ENCODE results near the gene MIA2.

The MIA2 gene

DNA sequence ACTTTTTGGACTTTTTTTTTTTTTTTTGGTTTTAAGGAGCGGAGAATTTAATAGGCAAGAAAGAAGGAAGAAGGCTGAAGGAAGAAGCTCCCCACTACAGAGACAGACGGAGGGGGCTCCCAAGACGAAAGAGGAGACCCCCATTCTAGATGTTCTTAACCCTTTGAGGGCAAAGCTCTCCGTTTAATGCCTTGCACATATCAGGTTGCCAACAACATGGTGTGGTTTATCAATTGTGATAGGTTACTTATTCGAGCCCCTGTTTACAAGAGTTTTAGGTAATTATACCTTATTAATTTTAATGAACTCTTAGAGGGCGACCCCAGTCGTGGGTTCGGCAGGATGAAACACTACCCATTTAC is 199.7 kb downstream of the MIA2 start:
- ChIA-PET CTCF (interaction anchor here (0.7 to 1.2 kb wide), 2 partner anchors 57 to 267 kb away, joined by 3 to 4 read pairs; no protein-coding TSS in a partner anchor), POLR2A (ENCODE audit: low non-redundant PET) (interaction anchor here (0.7 to 1.5 kb wide), 2 partner anchors 263 to 1229 kb away, joined by 5 to 11 read pairs; partner anchors contain the start of gene TRAPPC6B)
- TF ChIP-seq, protein P1, sequence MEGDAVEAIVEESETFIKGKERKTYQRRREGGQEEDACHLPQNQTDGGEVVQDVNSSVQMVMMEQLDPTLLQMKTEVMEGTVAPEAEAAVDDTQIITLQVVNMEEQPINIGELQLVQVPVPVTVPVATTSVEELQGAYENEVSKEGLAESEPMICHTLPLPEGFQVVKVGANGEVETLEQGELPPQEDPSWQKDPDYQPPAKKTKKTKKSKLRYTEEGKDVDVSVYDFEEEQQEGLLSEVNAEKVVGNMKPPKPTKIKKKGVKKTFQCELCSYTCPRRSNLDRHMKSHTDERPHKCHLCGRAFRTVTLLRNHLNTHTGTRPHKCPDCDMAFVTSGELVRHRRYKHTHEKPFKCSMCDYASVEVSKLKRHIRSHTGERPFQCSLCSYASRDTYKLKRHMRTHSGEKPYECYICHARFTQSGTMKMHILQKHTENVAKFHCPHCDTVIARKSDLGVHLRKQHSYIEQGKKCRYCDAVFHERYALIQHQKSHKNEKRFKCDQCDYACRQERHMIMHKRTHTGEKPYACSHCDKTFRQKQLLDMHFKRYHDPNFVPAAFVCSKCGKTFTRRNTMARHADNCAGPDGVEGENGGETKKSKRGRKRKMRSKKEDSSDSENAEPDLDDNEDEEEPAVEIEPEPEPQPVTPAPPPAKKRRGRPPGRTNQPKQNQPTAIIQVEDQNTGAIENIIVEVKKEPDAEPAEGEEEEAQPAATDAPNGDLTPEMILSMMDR (conservative IDR thresholded peaks at IDR 0.05; ENCODE audit: low read depth), result no peak
- no peak for DNase-seq (ENCODE audit: low spot score)
- no peak overlapping the region for H3K27ac ChIP-seq

DNA sequence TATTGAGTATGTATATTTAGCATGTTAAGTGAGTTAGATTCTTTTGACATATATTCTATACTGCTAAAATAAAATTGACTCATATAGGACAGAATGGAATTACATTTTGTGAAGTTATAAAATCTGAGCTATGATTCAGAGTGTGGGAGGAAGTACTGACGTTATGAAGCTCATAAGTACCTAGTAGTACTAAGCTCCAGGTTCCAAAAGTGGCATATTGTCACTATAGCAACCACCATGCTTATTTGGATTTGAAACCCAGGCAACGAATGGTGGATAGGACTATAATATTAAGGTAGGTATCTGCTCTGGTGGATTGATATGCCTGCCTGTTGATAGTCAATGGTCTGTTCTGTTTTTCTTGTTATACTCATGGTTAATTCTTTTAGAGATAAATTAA is 200.7 kb downstream of the MIA2 start:
- POLR2A ChIA-PET (ENCODE audit: low non-redundant PET), result no interaction called here
- no peak for DNase-seq (ENCODE audit: low spot score)
- TF ChIP-seq, protein P1 (conservative IDR thresholded peaks at IDR 0.05; ENCODE audit: low read depth), result no peak
- CTCF ChIA-PET, result interaction anchor here (0.6 to 0.7 kb wide), 2 partner anchors 57 to 1135 kb away, joined by 3 to 4 read pairs; no protein-coding TSS in a partner anchor
- no peak overlapping the region for H3K27ac ChIP-seq

DNA sequence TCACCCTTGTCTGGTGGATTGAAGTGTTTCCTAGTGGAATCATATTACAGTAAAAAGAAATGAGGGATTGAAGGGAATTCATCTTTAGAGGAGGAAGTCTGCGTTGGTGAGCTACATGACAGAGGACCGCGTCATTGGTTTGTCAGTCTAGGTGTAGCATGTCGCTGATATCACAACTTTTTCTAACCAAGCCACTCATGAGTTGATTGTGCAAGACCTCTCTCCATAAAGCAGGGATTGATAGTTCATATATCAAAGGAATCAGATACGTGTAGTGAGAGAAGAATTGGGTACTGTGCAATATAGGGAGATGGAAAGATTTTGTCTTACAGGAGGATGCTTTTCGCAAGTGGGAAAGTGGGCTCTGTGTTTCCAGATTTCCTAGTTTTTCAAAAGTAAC is 201.5 kb downstream of the MIA2 start:
- H3K27ac ChIP-seq, result no peak overlapping the region
- ChIA-PET POLR2A (ENCODE audit: low non-redundant PET) (no interaction called here), CTCF (no interaction called here)
- TF ChIP-seq, protein P1 (conservative IDR thresholded peaks at IDR 0.05; ENCODE audit: low read depth), result no peak
- DNase-seq (ENCODE audit: low spot score), result no peak

Data from RWPE1 (cell line).